Stimulated activated CD4-positive, alpha-beta T cell treated with anti-CD3 and anti-CD28 coated beads, Interleukin-15, amount 100 ng/mL, for 24 hours (primary cell): Measurements from ENCODE around the gene AQP12B.

Experiments
- DNase-seq: peaks from one replicate; pipeline ENCODE4 v3.0.0-alpha.2; 2020

AQP12B gene

GRCh38 chr2:240717681-240718581 is 35.2 kb upstream of the AQP12B start:
- no peak for DNase-seq

GRCh38 chr2:240717181-240717641 is 34.5 kb upstream of the AQP12B start:
- DNase-seq, result no peak

GRCh38 chr2:240716130-240716798 is 33.6 kb upstream of the AQP12B start:
- DNase-seq, result no peak

GRCh38 chr2:240714747-240715725 is 32.4 kb upstream of the AQP12B start:
- DNase-seq, result no peak

GRCh38 chr2:240713928-240714746 is 31.5 kb upstream of the AQP12B start:
- no peak for DNase-seq

- DNase-seq, result no peak
Measured at GRCh38 chr2:240713071-240713927, 30.6 kb upstream of the AQP12B start.

GRCh38 chr2:240712121-240712520 is 29.4 kb upstream of the AQP12B start:
- no peak for DNase-seq

GRCh38 chr2:240711701-240712100 is 29.0 kb upstream of the AQP12B start:
- no peak for DNase-seq

GRCh38 chr2:240711296-240711695 is 28.6 kb upstream of the AQP12B start:
- no peak for DNase-seq

- DNase-seq, result no peak
Measured at GRCh38 chr2:240708457-240708856, 25.8 kb upstream of the AQP12B start.

- no peak for DNase-seq
Measured at GRCh38 chr2:240707821-240708220, 25.1 kb upstream of the AQP12B start.

GRCh38 chr2:240707043-240707756 is 24.5 kb upstream of the AQP12B start:
- DNase-seq, result no peak

- peak; percentile 27 for DNase-seq
Measured at GRCh38 chr2:240705204-240705791, 22.6 kb upstream of the AQP12B start.

GRCh38 chr2:240704651-240705050 is 22.0 kb upstream of the AQP12B start:
- peak; percentile 51 for DNase-seq

- DNase-seq, result no peak
Measured at GRCh38 chr2:240703417-240704341, 21.0 kb upstream of the AQP12B start.

- DNase-seq, result no peak
Measured at GRCh38 chr2:240702640-240703011, 19.9 kb upstream of the AQP12B start.

- DNase-seq, result no peak
Measured at GRCh38 chr2:240701736-240702639, 19.3 kb upstream of the AQP12B start.
